Measurements from ENCODE around the gene UNC80. TPM values are rescaled to one million over a fixed set of nuclear protein-coding genes. Genes with fewer than 3 reads are reported as not detected.

Gene UNC80
- total RNA-seq, 1 experiment from 2014 or later = not detected

- DNase-seq (ENCODE audit: low spot score) = peak; percentile 81
Observed at GRCh38 chr2:209960676-209961630, 189.3 kb downstream of the UNC80 start.

GRCh38 chr2:209965723-209966122 lies 194.1 kb downstream of the UNC80 start:
- no peak for DNase-seq (ENCODE audit: low spot score)

GRCh38 chr2:209969692-209970091 lies 198.1 kb downstream of the UNC80 start:
- no peak for DNase-seq (ENCODE audit: low spot score)

- DNase-seq (ENCODE audit: low spot score) = no peak
Observed at GRCh38 chr2:209970271-209970670, 198.6 kb downstream of the UNC80 start.

GRCh38 chr2:209970711-209971110 lies 199.1 kb downstream of the UNC80 start:
- no peak for DNase-seq (ENCODE audit: low spot score)

- DNase-seq (ENCODE audit: low spot score) = no peak
Observed at GRCh38 chr2:209973328-209973727, 201.7 kb downstream of the UNC80 start.

- no peak for DNase-seq (ENCODE audit: low spot score)
Observed at GRCh38 chr2:209974576-209974975, 202.9 kb downstream of the UNC80 start.

GRCh38 chr2:209976698-209977385 lies 205.2 kb downstream of the UNC80 start:
- DNase-seq (ENCODE audit: low spot score) = no peak

GRCh38 chr2:209977386-209978239 lies 206.0 kb downstream of the UNC80 start:
- DNase-seq (ENCODE audit: low spot score) = peak; percentile 67

- DNase-seq (ENCODE audit: low spot score) = no peak
Observed at GRCh38 chr2:209984291-209984690, 212.7 kb downstream of the UNC80 start.

- DNase-seq (ENCODE audit: low spot score) = no peak
Observed at GRCh38 chr2:209985874-209986273, 214.2 kb downstream of the UNC80 start.

- no peak for DNase-seq (ENCODE audit: low spot score)
Observed at GRCh38 chr2:209986415-209986814, 214.8 kb downstream of the UNC80 start.

GRCh38 chr2:209988010-209988409 lies 216.4 kb downstream of the UNC80 start:
- DNase-seq (ENCODE audit: low spot score) = no peak

GRCh38 chr2:209990838-209991237 lies 219.2 kb downstream of the UNC80 start:
- no peak for DNase-seq (ENCODE audit: low spot score)

- DNase-seq (ENCODE audit: low spot score) = no peak
Observed at GRCh38 chr2:209993968-209994367, 222.3 kb downstream of the UNC80 start.

- DNase-seq (ENCODE audit: low spot score) = no peak
Observed at GRCh38 chr2:209998596-209998995, 227.0 kb downstream of the UNC80 start.

GRCh38 chr2:210000464-210001324 lies 229.1 kb downstream of the UNC80 start:
- DNase-seq (ENCODE audit: low spot score) = no peak

GRCh38 chr2:210002158-210003157 lies 230.8 kb downstream of the UNC80 start, which contains the start of gene RPE:
RPE (plus strand) TSS chr2:210002638; CDS start chr2:210002662, 24 bp downstream.
- peak; percentile 96 for DNase-seq (ENCODE audit: low spot score)

- DNase-seq (ENCODE audit: low spot score) = no peak
Observed at GRCh38 chr2:210003359-210003758, 231.7 kb downstream of the UNC80 start.
